ENCODE data around the gene TMEM178B.
"Not testable (repeated sequence)": the region's sequence is repeated elsewhere in the genome, so short reads cannot be mapped to it uniquely, and the experiment has no call there.

TMEM178B gene

DNA sequence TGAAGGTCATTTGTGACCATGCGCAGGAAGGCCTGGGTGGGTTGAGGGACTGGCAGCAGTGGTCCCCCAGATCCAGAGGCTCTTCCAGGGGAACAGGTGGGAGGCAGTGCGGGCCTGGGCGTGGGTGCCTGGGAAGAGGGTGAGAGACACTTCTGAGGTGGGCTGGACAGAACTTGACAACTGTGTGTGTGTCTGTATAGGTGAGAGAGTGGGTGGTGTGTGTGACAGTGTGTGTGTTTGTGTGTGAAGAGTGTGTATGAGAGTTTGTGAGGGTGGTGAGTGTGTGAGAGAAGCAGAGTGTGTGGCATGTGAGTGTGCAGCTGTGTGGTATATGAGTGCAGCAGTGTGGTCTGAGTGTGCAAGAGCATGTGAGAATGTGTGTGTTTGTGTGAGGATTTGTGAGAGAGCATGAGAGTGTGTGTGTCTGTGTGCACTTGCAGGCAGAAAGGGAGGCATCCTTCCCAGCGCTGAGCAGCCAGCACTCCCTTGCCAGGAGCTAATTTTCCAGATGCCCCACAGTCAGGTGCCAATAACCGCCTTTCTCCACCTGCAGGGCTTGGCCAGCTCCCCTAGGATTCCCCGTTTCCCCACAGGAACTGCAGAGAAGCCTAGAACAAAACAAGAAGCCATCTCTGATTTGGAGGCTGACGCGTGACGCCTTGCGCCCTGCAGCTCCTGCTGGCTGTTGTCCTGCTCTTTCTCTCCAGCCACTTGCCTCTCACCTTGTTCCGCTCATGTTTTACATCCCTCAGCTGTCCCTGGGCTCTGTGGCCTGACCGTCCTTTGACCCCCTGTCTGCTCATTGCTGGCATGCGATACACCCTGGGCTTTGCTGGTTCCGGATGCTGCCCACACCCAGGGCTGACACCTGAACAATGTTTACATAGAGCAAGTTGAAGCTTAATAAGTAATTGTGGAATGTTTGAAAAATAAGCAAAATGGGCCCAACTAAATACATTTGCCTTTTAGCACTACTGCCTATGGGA, 88.0 kb downstream of the TMEM178B start:
- Histone ChIP-seq H2AFZ (ENCODE audit: low read depth) (no peak overlapping the region), H3K4me2 (no peak overlapping the region), H3K4me1 (ENCODE audit: low read depth, poor library complexity, severe bottlenecking) (no peaks in the 10 kb centered on the region), H3K9ac (no peak overlapping the region), H3K27ac (no peak overlapping the region), H3K4me3 (IDR thresholded peaks at IDR 0.05; ENCODE audit: insufficient read depth, low read depth, low read length) (no peak overlapping the region), H3K36me3 (ENCODE audit: insufficient read depth) (no peaks in the 10 kb centered on the region), H4K20me1 (ENCODE audit: insufficient read depth) (no peaks in the 10 kb centered on the region), H3K79me2 (ENCODE audit: insufficient read depth, low read depth) (no peaks in the 10 kb centered on the region), H3K27me3 (ENCODE audit: insufficient read depth, low read depth) (no peaks in the 10 kb centered on the region)
- TF ChIP-seq, protein P1, sequence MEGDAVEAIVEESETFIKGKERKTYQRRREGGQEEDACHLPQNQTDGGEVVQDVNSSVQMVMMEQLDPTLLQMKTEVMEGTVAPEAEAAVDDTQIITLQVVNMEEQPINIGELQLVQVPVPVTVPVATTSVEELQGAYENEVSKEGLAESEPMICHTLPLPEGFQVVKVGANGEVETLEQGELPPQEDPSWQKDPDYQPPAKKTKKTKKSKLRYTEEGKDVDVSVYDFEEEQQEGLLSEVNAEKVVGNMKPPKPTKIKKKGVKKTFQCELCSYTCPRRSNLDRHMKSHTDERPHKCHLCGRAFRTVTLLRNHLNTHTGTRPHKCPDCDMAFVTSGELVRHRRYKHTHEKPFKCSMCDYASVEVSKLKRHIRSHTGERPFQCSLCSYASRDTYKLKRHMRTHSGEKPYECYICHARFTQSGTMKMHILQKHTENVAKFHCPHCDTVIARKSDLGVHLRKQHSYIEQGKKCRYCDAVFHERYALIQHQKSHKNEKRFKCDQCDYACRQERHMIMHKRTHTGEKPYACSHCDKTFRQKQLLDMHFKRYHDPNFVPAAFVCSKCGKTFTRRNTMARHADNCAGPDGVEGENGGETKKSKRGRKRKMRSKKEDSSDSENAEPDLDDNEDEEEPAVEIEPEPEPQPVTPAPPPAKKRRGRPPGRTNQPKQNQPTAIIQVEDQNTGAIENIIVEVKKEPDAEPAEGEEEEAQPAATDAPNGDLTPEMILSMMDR (conservative IDR thresholded peaks at IDR 0.05; ENCODE audit: low read depth, low read length) = no peak

DNA sequence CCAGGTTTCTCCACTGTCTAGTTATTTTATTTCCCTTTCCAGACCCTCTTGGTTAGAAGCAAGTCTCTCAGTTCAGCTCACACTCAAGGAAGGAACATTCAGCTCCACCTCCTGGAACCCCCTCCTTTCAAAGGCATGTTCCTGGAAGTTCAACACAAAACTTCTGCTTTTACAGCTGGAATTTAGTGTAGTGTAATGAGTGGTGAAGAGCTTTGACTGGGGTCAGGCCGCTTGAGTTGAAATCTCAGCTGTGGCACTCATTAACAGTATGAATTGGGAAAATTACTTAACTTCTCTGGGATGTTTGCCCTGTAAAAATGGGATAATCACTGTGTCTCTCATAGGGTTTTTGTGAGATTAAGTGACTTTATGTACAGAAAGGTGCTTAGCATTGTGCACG, 91.7 kb downstream of the TMEM178B start:
- TF ChIP-seq, protein P1 (conservative IDR thresholded peaks at IDR 0.05; ENCODE audit: low read depth, low read length) = no peak
- H3K4me2 ChIP-seq = no peak overlapping the region
- no peak overlapping the region for H3K4me3 ChIP-seq (IDR thresholded peaks at IDR 0.05; ENCODE audit: insufficient read depth, low read depth, low read length)
- H4K20me1 ChIP-seq (ENCODE audit: insufficient read depth) = no peaks in the 10 kb centered on the region
- H3K27me3 ChIP-seq (ENCODE audit: insufficient read depth, low read depth) = no peaks in the 10 kb centered on the region
- no peaks in the 10 kb centered on the region for H3K79me2 ChIP-seq (ENCODE audit: insufficient read depth, low read depth)
- no peaks in the 10 kb centered on the region for H3K4me1 ChIP-seq (ENCODE audit: low read depth, poor library complexity, severe bottlenecking)
- H3K9ac ChIP-seq = no peak overlapping the region
- no peak overlapping the region for H3K27ac ChIP-seq
- H2AFZ ChIP-seq (ENCODE audit: low read depth) = no peak overlapping the region
- H3K36me3 ChIP-seq (ENCODE audit: insufficient read depth) = no peaks in the 10 kb centered on the region

DNA sequence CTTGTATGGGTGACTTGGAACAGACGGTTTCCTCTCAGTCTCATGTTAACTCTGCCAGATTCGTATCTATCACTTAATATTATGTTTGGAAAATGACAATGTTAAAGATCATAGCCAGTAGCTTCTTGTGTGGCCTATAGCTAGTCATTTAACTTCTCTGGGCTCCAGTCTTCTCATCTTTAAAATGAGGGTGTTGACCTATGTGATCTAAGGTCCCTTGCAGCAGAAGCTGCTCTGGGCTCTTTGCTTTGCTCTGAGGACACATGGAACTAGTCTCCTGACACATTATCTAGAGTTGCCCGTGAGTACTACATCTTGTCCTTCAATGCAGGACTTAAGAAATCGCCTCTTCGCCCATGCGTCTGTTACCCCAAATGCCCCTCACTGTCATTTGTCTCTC, 93.1 kb downstream of the TMEM178B start:
- no peak overlapping the region for H3K27ac ChIP-seq
- no peaks in the 10 kb centered on the region for H3K4me1 ChIP-seq (ENCODE audit: low read depth, poor library complexity, severe bottlenecking)
- H3K4me2 ChIP-seq = no peak overlapping the region
- TF ChIP-seq, protein P1 (conservative IDR thresholded peaks at IDR 0.05; ENCODE audit: low read depth, low read length) = no peak
- H3K9ac ChIP-seq = no peak overlapping the region
- no peak overlapping the region for H2AFZ ChIP-seq (ENCODE audit: low read depth)
- no peaks in the 10 kb centered on the region for H4K20me1 ChIP-seq (ENCODE audit: insufficient read depth)
- no peaks in the 10 kb centered on the region for H3K27me3 ChIP-seq (ENCODE audit: insufficient read depth, low read depth)
- no peaks in the 10 kb centered on the region for H3K79me2 ChIP-seq (ENCODE audit: insufficient read depth, low read depth)
- no peaks in the 10 kb centered on the region for H3K36me3 ChIP-seq (ENCODE audit: insufficient read depth)
- H3K4me3 ChIP-seq (IDR thresholded peaks at IDR 0.05; ENCODE audit: insufficient read depth, low read depth, low read length) = no peak overlapping the region

DNA sequence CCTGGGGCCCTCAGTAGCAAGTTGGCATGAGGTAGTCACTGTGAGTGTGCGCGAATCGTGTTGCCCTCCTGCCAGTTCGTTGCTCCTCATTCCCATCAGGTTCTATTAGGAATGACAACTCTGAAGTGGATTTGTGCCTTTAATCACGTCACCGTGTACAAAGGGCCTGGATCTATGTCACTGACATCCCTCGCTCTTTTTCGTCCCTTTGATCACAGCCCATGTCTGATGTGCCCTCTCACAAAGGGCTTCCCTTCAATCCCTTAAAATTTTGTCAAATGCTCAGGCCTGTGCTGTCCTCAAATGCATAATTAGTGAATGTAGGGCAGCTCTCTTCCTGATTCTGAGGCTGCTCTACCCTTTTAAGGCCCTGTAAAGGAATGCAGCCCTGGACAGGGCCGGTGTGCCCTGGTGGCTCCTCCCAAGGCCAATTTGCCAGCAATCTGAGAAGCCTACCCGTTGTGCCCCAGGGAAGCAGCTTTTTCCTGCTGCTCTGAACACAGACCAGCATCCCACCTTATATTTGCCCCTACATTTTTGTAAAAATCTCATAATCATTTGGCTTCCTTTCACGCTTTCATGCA, 93.6 kb downstream of the TMEM178B start:
- Histone ChIP-seq H3K4me3 (IDR thresholded peaks at IDR 0.05; ENCODE audit: insufficient read depth, low read depth, low read length) (no peak overlapping the region), H3K36me3 (ENCODE audit: insufficient read depth) (no peaks in the 10 kb centered on the region), H3K9ac (no peak overlapping the region), H3K4me1 (ENCODE audit: low read depth, poor library complexity, severe bottlenecking) (no peaks in the 10 kb centered on the region), H3K79me2 (ENCODE audit: insufficient read depth, low read depth) (no peaks in the 10 kb centered on the region), H3K27ac (no peak overlapping the region), H2AFZ (ENCODE audit: low read depth) (no peak overlapping the region), H3K4me2 (no peak overlapping the region), H3K27me3 (ENCODE audit: insufficient read depth, low read depth) (no peaks in the 10 kb centered on the region), H4K20me1 (ENCODE audit: insufficient read depth) (no peaks in the 10 kb centered on the region)
- TF ChIP-seq, protein P1 (conservative IDR thresholded peaks at IDR 0.05; ENCODE audit: low read depth, low read length) = no peak

DNA sequence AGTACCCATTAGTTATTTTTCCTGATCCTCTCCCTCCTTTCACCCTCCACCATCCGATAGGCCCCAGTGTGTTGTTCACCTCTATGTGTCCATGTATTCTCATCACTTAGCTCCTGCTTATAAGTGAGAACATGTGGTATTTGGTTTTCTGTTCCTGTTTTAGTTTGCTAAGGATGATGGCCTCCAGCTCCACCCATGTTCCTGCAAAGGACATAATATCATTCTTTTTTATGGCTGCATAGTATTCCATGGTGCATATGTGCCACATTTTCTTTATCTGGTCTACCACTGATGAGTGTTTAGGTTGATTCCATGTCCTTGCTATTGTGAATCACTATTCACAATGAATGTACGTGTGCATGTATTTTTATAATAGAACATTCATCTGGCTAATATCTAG, 95.3 kb downstream of the TMEM178B start:
- H3K9ac ChIP-seq; H3K4me3 ChIP-seq (IDR thresholded peaks at IDR 0.05; ENCODE audit: insufficient read depth, low read depth, low read length): not testable (repeated sequence)

DNA sequence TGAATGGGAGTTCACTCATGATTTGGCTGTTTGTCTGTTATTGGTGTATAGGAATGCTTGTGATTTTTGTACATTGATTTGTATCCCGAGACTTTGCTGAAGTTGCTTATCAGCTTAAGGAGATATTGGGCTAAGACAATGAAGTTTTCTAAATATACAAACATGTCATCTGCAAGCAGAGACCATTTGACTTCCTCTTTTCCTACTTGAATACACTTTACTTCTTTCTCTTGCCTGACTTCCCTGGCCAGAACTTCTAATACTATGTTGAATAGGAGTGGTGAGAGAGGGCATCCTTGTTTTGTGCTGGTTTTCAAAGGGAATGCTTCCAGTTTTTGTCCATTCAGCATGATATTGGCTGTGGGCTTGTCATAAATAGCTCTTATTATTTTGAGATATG, 101.9 kb downstream of the TMEM178B start:
- H3K27me3 ChIP-seq (ENCODE audit: insufficient read depth, low read depth); H4K20me1 ChIP-seq (ENCODE audit: insufficient read depth); H3K4me3 ChIP-seq (IDR thresholded peaks at IDR 0.05; ENCODE audit: insufficient read depth, low read depth, low read length); H3K36me3 ChIP-seq (ENCODE audit: insufficient read depth); H3K9ac ChIP-seq; H3K79me2 ChIP-seq (ENCODE audit: insufficient read depth, low read depth); H2AFZ ChIP-seq (ENCODE audit: low read depth); H3K4me2 ChIP-seq; H3K27ac ChIP-seq: not testable (repeated sequence)
- H3K4me1 ChIP-seq (ENCODE audit: low read depth, poor library complexity, severe bottlenecking) = peaks cover 23% of the 10 kb centered on the region

More for the DNA sequence above, 95.3 kb downstream of the TMEM178B start:
- not testable (repeated sequence) for H3K27ac ChIP-seq; H4K20me1 ChIP-seq (ENCODE audit: insufficient read depth); H3K79me2 ChIP-seq (ENCODE audit: insufficient read depth, low read depth); H3K27me3 ChIP-seq (ENCODE audit: insufficient read depth, low read depth); H3K36me3 ChIP-seq (ENCODE audit: insufficient read depth); H2AFZ ChIP-seq (ENCODE audit: low read depth); H3K4me1 ChIP-seq (ENCODE audit: low read depth, poor library complexity, severe bottlenecking); H3K4me2 ChIP-seq
